Activated T-helper 2 cell treated with anti-CD3 and anti-CD28 coated beads, Interferon-gamma antibody, Interleukin-2, Interleukin-4, amounts not matched to agents 10 μg/mL and 5 μg/mL and 100 μg/mL, durations not matched to agents 14 hours and 24 hours and 36 hours (primary cell): ENCODE measurements around the gene NRXN3. TPM values are rescaled to one million over a fixed set of nuclear protein-coding genes. Genes with fewer than 3 reads are reported as not detected.

ENCODE experiments used
- DNase-seq: peaks from one replicate; pipeline ENCODE4 v3.0.0; 2021; ENCODE audit warnings: low spot score
- H3K27ac Mint-ChIP-seq: one replicate; pipeline ENCODE4 v1.8.0; 2021; ENCODE audit warnings: mixed read lengths
- H3K27me3 Mint-ChIP-seq: one replicate; pipeline ENCODE4 v1.8.0; 2021; ENCODE audit warnings: low read depth, mixed read lengths
- H3K36me3 Mint-ChIP-seq: one replicate; pipeline ENCODE4 v1.8.0; 2021; ENCODE audit warnings: low read depth, mixed read lengths
- H3K4me1 Mint-ChIP-seq: one replicate; pipeline ENCODE4 v1.8.0; 2021; ENCODE audit warnings: low read depth, mixed read lengths
- H3K4me3 Mint-ChIP-seq: one replicate; pipeline ENCODE4 v1.8.0; 2021; ENCODE audit warnings: low read depth, mild to moderate bottlenecking, moderate library complexity, mixed read lengths
- H3K9me3 Mint-ChIP-seq: one replicate; pipeline ENCODE4 v1.8.0; 2021; ENCODE audit warnings: mixed read lengths
- intact Hi-C: fragments of 100-400 bp; cut with micrococcal nuclease; formaldehyde crosslinking; loops from one replicate; pipeline ENCODE4 v1.15.1; 2023
- total RNA-seq: library from RNA; stranded (reverse); gene quantifications from 2 replicates; pipeline ENCODE4 v1.2.3, GENCODE V29; 2022

NRXN3 gene
- total RNA-seq, 1 donor from 2014 or later, result not detected

DNA sequence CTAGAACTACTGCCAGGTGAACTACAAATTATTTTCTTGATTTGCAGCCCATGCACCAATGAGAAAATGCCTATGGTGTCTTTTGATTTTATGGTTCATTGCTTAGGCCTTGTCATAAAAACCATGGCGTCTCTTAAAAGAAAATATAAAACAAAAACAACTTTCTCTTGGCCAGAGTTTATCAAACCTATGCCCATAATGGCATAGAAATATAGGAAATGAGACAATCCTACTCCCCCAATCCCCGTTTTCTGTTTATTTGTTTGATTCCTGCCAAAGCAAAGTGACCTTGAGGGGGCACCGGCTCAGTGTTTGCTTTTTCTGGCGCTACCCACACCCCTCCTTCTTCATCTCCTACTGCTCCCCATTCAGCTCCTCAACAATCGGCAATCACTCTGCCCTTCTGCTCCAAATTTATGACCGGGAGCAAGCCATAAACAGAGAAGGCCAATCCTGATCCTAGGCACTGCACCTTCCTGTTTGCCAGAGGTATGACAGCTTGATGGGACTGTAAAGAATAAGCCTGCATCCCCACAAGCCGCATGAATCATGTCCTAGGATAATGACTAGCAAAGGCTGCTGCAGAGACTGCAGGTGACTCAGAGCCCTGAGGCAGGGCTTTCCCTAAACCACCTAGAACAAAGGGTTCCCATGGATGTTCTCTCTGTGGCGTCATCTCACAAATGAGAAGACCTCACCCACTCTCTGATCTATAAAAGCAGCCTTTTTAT is 874.9 kb downstream of the NRXN3 start:
- no peak for DNase-seq
- Mint-ChIP-seq H3K27me3 (no peaks in the 10 kb centered on the region), H3K36me3 (no peaks in the 10 kb centered on the region), H3K4me1 (no peaks in the 10 kb centered on the region), H3K27ac (no peak overlapping the region), H3K4me3 (no peak overlapping the region), H3K9me3 (peaks cover 11% of the 10 kb centered on the region)
- intact Hi-C loops, result no loop called here

- Mint-ChIP-seq H3K4me3 (no peak overlapping the region), H3K4me1 (no peaks in the 10 kb centered on the region), H3K27ac (no peak overlapping the region), H3K27me3 (no peaks in the 10 kb centered on the region), H3K36me3 (no peaks in the 10 kb centered on the region), H3K9me3 (peaks cover 4% of the 10 kb centered on the region)
- DNase-seq, result no peak
- intact Hi-C loops, result no loop called here
These were observed 880.9 kb downstream of the NRXN3 start for GRCh38 chr14:79050787-79051727.

- intact Hi-C loops, result no loop called here
- Mint-ChIP-seq H3K4me1 (no peaks in the 10 kb centered on the region), H3K27me3 (no peaks in the 10 kb centered on the region), H3K4me3 (no peak overlapping the region), H3K27ac (no peak overlapping the region), H3K36me3 (no peaks in the 10 kb centered on the region), H3K9me3 (peaks cover 4% of the 10 kb centered on the region)
- DNase-seq, result no peak
These were observed 881.6 kb downstream of the NRXN3 start for GRCh38 chr14:79051742-79052141.

GRCh38 chr14:79056879-79057278 is 886.7 kb downstream of the NRXN3 start:
- Mint-ChIP-seq H3K27ac (no peak overlapping the region), H3K9me3 (peaks cover 7% of the 10 kb centered on the region), H3K4me3 (no peak overlapping the region), H3K36me3 (no peaks in the 10 kb centered on the region), H3K27me3 (no peaks in the 10 kb centered on the region), H3K4me1 (no peaks in the 10 kb centered on the region)
- DNase-seq, result no peak
- intact Hi-C loops, result no loop called here

DNA sequence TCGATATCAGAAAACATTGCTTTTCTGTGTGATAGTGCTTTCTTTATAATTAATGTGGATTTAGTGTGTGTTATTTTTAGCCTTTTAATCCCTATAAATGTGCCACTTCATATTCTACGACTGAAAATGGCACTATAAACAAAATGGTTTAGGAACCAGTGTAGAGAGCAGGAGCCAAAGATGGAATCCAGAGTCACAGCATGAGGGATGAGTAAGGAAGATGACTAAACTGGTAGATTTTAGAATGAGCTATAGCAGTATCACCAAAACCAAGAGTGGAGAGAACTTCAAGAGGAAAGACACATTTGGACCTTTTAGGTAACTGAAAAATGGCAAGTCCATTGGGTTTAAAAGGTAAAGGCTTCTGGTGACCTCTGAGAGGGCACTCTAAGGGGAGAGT is 887.2 kb downstream of the NRXN3 start:
- Mint-ChIP-seq H3K4me1 (no peaks in the 10 kb centered on the region), H3K27me3 (no peaks in the 10 kb centered on the region), H3K36me3 (no peaks in the 10 kb centered on the region), H3K27ac (no peak overlapping the region), H3K4me3 (no peak overlapping the region), H3K9me3 (peaks cover 7% of the 10 kb centered on the region)
- intact Hi-C loops, result no loop called here
- DNase-seq, result no peak

DNA sequence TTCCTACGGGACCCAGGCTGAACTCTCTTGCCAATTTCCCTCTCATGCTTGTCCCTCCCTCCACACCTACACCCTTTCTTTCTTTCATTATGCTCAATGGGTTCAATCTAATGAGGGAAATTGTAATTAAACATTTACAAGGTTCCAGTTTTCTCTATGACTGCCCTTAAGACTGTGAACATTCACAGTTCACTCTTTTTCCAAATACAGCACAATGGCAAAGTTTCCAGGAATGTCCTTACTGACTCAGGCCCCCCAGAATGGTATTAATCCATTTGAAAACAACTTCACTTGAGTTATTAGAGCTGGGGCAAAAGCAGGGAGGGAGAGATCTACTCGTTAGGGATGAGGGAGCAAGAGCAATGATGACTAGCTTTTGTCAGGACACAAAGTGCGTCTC is 892.1 kb downstream of the NRXN3 start:
- Mint-ChIP-seq H3K36me3 (no peaks in the 10 kb centered on the region), H3K27ac (no peak overlapping the region), H3K9me3 (peaks cover 7% of the 10 kb centered on the region), H3K4me1 (no peaks in the 10 kb centered on the region), H3K27me3 (no peaks in the 10 kb centered on the region), H3K4me3 (no peak overlapping the region)
- intact Hi-C loops, result no loop called here
- DNase-seq, result no peak

- Mint-ChIP-seq H3K36me3 (no peaks in the 10 kb centered on the region), H3K4me3 (no peak overlapping the region), H3K9me3 (no peaks in the 10 kb centered on the region), H3K4me1 (no peaks in the 10 kb centered on the region), H3K27ac (no peak overlapping the region), H3K27me3 (no peaks in the 10 kb centered on the region)
- intact Hi-C loops, result no loop called here
- DNase-seq, result no peak
These were observed 894.0 kb downstream of the NRXN3 start for GRCh38 chr14:79064214-79064613.

DNA sequence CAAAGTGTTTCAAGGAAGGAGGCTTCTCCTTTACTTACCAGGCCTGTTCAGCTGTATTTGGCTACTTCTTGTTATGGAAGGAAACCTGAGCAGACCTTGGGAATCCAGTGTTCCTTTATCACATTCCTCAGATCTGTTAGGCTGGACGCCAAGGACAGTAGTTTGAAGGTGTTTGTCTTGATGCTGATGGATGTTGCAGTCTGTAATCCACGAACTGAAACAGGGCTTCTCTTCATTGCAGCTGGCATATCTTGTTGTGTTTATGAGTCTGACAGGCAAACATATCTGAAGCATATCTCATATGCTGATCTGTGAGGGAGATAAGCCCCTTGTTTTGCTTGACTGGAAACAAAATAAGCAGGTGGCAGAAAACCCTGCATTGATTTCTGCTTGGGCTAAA is 904.3 kb downstream of the NRXN3 start:
- H3K27me3 Mint-ChIP-seq, result no peaks in the 10 kb centered on the region
- intact Hi-C loops, result no loop called here

DNA sequence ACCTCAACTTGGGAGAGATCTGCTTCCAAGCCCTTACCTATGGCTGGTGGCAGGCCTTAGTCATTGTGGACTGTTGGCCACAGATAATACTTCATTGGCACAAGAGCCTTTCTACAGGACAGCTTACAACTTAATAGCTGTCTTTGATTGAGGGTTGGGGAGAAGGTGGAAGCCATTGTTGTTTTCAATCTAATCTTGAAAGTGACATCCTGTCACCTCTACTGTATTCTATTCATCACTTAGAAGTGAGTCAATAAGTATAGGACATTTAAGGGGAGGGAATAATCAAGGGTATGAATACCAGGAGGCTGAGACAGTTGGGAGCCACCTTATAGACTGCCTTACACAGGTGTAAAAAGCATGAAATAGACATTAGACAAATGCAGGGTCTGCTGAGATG is 906.3 kb downstream of the NRXN3 start:
- peaks cover 4% of the 10 kb centered on the region for H3K9me3 Mint-ChIP-seq
- H3K4me1 Mint-ChIP-seq, result no peaks in the 10 kb centered on the region
- H3K27ac Mint-ChIP-seq, result no peak overlapping the region
- no peaks in the 10 kb centered on the region for H3K36me3 Mint-ChIP-seq
- intact Hi-C loops, result no loop called here
- no peak for DNase-seq
- no peak overlapping the region for H3K4me3 Mint-ChIP-seq
- H3K27me3 Mint-ChIP-seq, result no peaks in the 10 kb centered on the region

More for the DNA sequence above, 904.3 kb downstream of the NRXN3 start:
- Mint-ChIP-seq H3K27ac (no peak overlapping the region), H3K9me3 (no peaks in the 10 kb centered on the region), H3K4me3 (no peak overlapping the region), H3K36me3 (no peaks in the 10 kb centered on the region), H3K4me1 (no peaks in the 10 kb centered on the region)
- DNase-seq, result no peak

- intact Hi-C loops, result no loop called here
- no peaks in the 10 kb centered on the region for H3K27me3 Mint-ChIP-seq
- no peaks in the 10 kb centered on the region for H3K4me1 Mint-ChIP-seq
- no peak for DNase-seq
- H3K36me3 Mint-ChIP-seq, result no peaks in the 10 kb centered on the region
- H3K27ac Mint-ChIP-seq, result no peak overlapping the region
- no peak overlapping the region for H3K4me3 Mint-ChIP-seq
- H3K9me3 Mint-ChIP-seq, result peaks cover 4% of the 10 kb centered on the region
These were observed 906.9 kb downstream of the NRXN3 start for GRCh38 chr14:79077096-79077495.

DNA sequence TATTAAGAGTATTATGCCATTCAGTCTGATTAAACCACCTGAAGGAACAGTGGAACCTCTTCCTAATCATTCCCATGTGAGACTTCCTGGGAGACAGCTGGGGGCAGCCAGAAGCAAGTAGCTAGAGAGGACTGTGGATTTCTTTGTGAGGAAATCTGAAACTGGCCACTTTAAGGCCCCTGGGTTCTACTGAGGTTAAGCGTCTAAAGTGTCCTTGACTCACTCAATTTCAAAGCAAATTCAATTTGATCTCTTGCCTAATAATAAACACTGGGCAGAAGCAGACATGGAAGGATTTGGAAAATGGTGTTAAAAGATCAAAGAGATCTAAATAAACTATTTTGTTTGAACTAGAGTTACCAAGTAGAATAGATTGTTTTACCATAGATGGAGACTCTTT is 909.9 kb downstream of the NRXN3 start:
- intact Hi-C loops, result no loop called here
- Mint-ChIP-seq H3K9me3 (peaks cover 4% of the 10 kb centered on the region), H3K4me1 (no peaks in the 10 kb centered on the region)

GRCh38 chr14:79082883-79083282 is 912.7 kb downstream of the NRXN3 start:
- Mint-ChIP-seq H3K27ac (no peak overlapping the region), H3K27me3 (no peaks in the 10 kb centered on the region), H3K36me3 (no peaks in the 10 kb centered on the region), H3K4me3 (no peak overlapping the region), H3K9me3 (peaks cover 4% of the 10 kb centered on the region), H3K4me1 (no peaks in the 10 kb centered on the region)
- intact Hi-C loops, result no loop called here
- DNase-seq, result no peak

More for the DNA sequence above, 909.9 kb downstream of the NRXN3 start:
- no peak overlapping the region for H3K27ac Mint-ChIP-seq
- no peaks in the 10 kb centered on the region for H3K27me3 Mint-ChIP-seq
- H3K36me3 Mint-ChIP-seq, result no peaks in the 10 kb centered on the region
- DNase-seq, result no peak
- no peak overlapping the region for H3K4me3 Mint-ChIP-seq

DNA sequence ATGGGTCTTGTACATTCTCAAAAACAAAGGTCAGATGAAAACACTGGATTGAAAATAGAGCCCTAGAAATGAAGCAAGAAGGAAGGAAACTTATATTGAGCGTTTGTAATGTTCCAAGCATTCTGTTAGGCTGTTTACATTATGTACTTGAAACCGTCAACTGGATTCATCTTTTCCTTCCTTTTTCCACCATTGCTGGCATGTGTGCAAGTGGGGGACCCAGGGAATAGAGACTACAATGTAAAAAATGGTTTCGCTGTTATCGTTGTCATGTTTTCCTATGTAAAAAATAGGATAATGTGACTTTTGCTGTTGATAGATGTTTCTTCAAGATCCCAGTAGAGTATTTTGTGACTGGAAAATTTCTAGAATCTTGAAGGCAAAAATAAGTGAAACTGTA is 913.2 kb downstream of the NRXN3 start:
- intact Hi-C loops, result no loop called here
- Mint-ChIP-seq H3K4me1 (no peaks in the 10 kb centered on the region), H3K27ac (no peak overlapping the region), H3K36me3 (no peaks in the 10 kb centered on the region), H3K9me3 (peaks cover 4% of the 10 kb centered on the region), H3K27me3 (no peaks in the 10 kb centered on the region), H3K4me3 (no peak overlapping the region)
- no peak for DNase-seq
